Measurements from ENCODE around the gene METTL24. TPM values are rescaled to one million over a fixed set of nuclear protein-coding genes. Genes with fewer than 3 reads are reported as not detected.

Gene METTL24
- total and polyA plus RNA-seq, 2 of the 8 experiments (the other 6 are each of a cell fraction or from before 2014, with no cell fraction given), result 0.30 to 0.39 TPM

- TF ChIP-seq CHD7 (IDR thresholded peaks at IDR 0.05; ENCODE audit: insufficient replicate concordance, low read length) (no peak), RNF2 (IDR thresholded peaks at IDR 0.05; ENCODE audit: borderline replicate concordance, low read depth, low read length, missing control alignments, poor library complexity, severe bottlenecking) (no peak), CHD1 (IDR thresholded peaks at IDR 0.05; ENCODE audit: low read depth, low read length) (no peak), HDAC6 (IDR thresholded peaks at IDR 0.05; ENCODE audit: low read depth, low read length) (no peak), RXRA (IDR thresholded peaks at IDR 0.05; ENCODE audit: insufficient read depth, low read depth, low read length) (no peak), SAP30 (IDR thresholded peaks at IDR 0.05; ENCODE audit: insufficient read depth, insufficient replicate concordance, low read length) (no peak), CHD2 (IDR thresholded peaks at IDR 0.05; ENCODE audit: low read length) (no peak), YY1 (IDR thresholded peaks at IDR 0.05; ENCODE audit: low read depth, low read length) (no peak), SP4 (IDR thresholded peaks at IDR 0.05; ENCODE audit: low read length) (no peak), JUN (IDR thresholded peaks at IDR 0.05; ENCODE audit: low read depth, low read length) (no peak), POLR2AphosphoS5 (IDR thresholded peaks at IDR 0.05; ENCODE audit: low read depth, low read length) (no peak)
Measured at GRCh38 chr6:110327391-110327790, 30.8 kb downstream of the METTL24 start (continued).
